GM18909 (cell line): Measurements from ENCODE around the gene TMEM258.

Experiments used
- ATAC-seq: cut with Tn5 transposase; IDR thresholded peaks from one replicate; pipeline ENCODE4 v1.9.1; 2021; ENCODE audit warnings: mild to moderate bottlenecking; ENCODE audit not compliant: unreplicated experiment, poor library complexity

The TMEM258 gene

DNA sequence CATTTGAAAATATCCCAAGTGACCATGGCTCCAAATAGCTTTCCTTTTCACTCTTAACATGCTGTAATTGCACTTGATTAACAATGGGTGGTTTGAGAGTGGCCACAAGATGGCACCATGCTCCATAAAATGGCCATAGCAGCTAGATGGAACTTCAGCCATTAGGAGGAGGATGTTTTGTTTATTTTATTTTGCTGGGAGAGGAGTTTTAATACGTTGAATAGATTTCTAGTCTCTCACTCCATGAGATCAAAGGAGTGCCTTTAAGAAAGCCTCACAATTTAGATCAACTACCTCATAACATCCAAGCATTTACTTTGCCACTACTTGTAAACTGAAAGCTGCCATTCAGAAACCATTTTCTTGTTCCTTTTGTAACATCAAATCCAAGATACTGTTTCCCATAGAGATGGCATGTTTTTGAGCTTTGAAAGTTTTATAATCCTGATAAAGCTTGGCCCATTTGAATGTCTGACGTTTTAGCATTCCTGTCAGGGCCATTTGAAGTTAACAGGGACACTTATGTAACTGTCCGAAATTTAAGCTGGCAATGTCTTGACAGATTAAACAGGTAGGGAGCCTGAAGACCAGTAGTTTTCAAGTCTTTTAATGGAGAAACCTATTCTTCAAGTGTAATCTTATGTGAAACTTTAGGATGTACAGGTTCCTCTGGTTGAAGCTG lies 5.0 kb upstream of the TMEM258 start:
- ATAC-seq, result no peak

GRCh38 chr11:61795876-61796526 lies 3.6 kb upstream of the TMEM258 start:
- ATAC-seq, result no peak

DNA sequence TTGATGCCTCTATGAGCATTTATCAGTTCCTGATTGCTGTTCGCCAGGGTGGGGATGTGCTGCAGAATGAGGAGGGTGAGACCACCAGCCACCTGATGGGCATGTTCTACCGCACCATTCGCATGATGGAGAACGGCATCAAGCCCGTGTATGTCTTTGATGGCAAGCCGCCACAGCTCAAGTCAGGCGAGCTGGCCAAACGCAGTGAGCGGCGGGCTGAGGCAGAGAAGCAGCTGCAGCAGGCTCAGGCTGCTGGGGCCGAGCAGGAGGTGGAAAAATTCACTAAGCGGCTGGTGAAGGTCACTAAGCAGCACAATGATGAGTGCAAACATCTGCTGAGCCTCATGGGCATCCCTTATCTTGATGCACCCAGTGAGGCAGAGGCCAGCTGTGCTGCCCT lies 3.1 kb upstream of the TMEM258 start:
- ATAC-seq, result no peak

GRCh38 chr11:61794579-61794978 lies 2.2 kb upstream of the TMEM258 start:
- no peak for ATAC-seq

DNA sequence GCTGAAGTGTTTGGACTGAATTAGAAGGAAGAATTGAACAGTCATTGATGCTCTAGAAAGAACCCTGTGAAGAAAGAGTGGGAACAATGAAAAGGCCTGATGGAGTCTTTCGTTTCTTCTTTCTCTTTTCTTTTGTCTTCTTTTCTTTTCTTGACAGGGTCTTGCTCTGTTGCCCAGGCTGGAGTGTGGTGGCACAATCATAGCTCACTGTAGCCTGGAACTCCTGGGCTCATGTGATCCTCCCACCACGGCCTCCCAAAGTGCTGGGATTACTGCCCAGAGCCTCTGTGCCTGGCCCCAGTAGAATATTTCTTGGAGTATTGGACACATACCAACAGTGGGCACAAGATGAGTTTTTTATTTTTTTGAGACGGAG lies 1.4 kb upstream of the TMEM258 start:
- no peak for ATAC-seq

DNA sequence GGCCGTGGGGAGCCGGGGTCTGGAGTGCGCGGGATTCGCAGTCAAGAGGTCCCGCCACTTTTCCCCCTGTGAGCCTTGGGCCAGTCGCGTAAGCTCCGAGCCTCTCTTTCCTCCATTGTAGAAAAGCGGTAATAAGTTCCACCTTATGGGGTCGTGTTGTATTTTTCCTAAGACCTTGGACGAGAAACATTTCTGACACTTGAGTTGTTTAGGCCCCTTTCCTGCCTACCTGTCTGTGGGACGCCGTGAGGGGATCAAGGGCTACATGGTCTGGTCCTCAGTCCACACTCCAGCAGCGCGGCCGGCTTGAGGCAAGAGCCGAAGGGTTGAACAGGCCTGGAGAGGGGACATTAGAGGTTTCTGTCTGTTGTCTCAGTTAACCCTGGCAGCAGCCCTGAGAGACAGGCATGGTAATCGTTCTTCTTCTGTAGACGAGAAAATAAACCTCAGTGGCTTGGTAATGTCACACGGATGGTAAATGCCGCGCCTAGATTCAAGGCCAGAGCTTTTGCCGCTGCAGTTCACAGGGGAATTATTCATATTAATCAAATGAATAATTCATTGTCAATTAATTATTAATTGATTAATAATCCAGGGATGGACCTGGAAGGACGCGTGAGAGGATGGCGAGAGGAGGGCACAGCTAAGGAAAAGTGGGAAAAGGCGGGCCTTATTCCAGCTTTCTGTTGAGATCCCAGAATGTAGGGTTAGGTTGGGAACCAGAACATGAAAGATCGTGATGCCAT lies 857 bp upstream of the TMEM258 start:
- peak; percentile 30 for ATAC-seq

DNA sequence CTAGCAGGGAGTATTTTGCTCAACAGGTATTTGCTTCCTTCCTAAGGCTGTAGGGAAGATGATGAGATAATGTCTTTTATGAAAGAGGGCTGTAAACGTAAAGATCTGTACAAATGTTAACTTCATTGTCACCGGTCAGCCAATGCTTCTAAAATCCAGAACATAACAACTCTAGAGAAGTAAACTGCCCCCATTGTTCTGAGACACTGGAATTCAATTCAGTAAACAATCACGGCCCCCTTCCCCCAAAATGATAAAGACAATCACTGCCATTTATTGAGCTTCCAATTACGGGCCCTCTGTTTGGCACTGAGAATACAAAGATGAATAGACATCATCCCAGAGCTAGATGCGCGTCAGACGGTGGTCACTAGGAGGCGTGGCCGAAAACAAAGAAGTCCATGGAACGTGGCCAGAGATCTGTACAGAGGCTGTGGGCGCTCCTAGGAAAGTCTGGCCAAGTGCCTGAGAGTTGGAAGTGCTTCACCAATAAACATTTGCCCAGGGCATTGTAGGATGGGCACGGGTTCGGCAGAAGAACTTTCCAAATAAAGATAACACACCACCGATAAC lies 576 bp downstream of the TMEM258 start:
- peak; percentile 15 for ATAC-seq

DNA sequence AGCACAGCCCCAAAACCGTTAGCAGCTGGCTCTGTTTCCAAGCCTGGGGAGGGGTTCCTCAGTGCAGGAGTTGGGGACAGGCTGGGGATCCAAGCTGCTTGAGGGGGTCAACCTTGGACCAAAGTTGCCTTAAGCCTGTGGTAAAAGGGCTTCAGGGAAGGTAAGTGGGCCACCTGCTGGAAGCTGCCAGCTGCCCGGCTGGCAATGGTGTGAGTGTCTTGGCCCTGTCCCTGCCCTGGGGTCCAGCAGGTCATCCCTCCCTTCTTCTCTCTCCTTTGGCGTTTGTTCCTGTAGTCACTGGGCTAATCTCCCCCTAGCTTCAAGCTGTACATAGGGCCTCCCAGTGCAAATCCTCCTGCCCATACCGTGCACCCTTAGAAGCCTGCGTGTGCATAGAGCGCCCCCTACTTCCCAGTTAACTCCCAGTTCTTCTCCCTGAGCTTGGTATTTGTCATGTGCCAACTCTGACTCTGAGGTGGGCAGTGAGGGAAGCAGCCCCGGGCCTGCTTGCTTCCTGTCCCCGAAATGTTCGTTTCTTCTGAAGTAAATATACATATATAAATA lies 4.4 kb downstream of the TMEM258 start:
- ATAC-seq, result no peak

DNA sequence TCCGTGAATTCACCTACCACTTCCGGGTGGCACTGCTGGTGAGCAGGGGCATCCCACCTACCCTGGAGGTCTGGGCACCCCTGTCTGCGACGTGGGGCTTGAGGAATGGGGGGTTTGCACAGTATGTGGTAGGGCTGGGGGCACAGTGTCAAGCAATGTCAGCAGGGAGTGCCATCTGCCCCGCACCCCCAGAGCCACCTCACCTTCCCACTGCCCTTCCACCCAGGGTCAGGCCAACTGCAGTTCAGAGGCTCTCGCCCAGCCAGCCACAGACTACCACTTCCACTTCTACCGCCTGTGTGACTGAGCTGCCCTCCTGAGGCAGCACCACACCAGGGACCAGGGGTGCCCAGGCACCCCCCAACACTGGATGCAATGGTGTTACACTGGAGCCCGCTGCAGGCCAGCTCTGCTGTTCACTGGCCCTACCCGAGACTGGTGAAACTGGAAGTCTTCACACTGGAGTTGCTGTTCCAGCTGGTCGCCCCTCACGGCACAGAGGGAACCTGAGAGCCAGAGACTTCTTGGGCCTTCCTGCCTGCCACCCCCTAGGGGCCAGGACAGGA lies 6.5 kb downstream of the TMEM258 start:
- no peak for ATAC-seq

DNA sequence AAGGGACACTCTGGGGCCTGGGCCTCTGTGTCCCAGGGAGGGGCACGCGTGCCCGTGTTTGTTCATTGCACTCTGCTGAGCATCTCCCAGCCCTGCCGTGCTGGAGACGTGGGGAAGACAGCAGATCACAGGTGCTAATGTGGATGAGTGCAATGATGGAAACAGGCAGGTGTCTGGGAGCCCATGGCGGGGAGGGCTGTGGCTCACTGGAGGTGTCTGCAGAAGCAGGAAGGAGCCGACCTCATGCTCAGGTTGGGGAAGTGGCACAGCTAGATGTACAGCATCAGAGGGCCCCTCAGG lies 7.9 kb downstream of the TMEM258 start:
- ATAC-seq, result no peak

DNA sequence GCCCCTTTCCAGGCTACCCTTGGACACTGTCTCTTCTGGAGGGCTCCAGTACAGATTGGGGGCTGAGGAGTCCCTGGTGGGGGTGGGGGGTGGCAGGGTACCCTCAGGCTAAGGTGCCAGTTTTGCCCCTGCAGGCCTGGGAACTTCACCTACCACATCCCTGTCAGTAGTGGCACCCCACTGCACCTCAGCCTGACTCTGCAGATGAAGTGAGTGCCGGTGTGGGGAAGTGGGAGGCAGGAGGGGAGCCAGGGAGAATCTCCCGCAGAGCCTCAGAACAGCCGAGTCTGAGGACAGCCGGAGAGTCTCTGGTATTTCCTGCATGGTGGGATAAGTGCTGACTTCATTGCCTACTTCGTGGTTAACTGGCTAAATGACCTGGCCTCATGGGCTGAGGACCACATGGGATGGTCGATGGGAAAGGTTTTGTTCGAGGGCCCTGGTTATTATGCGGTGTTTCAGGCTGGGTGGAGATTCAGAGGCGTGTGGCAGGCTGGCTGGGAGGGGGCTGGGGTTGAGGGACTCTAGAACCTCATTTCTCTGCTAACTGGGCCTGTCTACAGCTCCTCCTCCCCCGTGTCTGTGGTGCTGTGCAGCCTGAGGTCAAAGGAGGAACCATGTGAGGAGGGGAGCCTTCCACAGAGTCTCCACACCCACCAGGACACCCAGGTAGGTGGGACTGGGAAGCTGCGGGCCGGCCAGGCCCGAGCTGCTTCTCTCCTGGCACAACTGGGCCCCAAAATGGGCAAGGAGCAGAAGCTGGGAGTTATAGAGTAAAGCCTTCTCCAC lies 8.5 kb downstream of the TMEM258 start:
- no peak for ATAC-seq

GRCh38 chr11:61782841-61783240 lies 9.6 kb downstream of the TMEM258 start:
- ATAC-seq, result no peak

GRCh38 chr11:61782299-61782698 lies 10.1 kb downstream of the TMEM258 start:
- ATAC-seq, result no peak

DNA sequence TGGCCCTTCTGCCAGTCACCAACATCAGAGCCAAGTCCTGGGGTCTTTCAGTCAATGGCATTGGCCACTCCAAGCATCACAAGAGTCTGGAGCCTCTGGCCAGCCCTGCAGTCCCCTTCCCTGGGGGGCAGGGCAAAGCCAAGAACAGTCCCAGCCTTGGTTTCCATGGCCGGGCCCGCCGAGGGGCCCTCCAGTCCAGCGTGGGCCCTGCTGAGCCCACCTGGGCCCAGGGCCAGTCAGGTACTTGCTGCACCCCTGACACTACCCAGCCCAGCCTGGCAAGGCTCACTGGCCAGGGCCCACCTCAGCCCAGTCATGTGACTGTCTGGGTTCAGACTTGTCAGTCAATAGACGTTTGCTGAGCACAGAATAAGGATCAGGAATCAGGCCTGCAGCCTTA lies 10.8 kb downstream of the TMEM258 start:
- no peak for ATAC-seq

- no peak for ATAC-seq
Observed at GRCh38 chr11:61780581-61781162, 11.7 kb downstream of the TMEM258 start.

- no peak for ATAC-seq
Observed at GRCh38 chr11:61779666-61780525, 12.5 kb downstream of the TMEM258 start.

GRCh38 chr11:61778920-61779650 lies 13.3 kb downstream of the TMEM258 start:
- ATAC-seq, result no peak

GRCh38 chr11:61778357-61778886 lies 14.0 kb downstream of the TMEM258 start:
- ATAC-seq, result no peak
